NCI-H345 (cell line): ENCODE measurements around the gene TRIO.

Experiments
- DNase-seq: peaks from one replicate; lab custom pipeline; 2025; lab: John Stamatoyannopoulos, UW

TRIO gene

DNA sequence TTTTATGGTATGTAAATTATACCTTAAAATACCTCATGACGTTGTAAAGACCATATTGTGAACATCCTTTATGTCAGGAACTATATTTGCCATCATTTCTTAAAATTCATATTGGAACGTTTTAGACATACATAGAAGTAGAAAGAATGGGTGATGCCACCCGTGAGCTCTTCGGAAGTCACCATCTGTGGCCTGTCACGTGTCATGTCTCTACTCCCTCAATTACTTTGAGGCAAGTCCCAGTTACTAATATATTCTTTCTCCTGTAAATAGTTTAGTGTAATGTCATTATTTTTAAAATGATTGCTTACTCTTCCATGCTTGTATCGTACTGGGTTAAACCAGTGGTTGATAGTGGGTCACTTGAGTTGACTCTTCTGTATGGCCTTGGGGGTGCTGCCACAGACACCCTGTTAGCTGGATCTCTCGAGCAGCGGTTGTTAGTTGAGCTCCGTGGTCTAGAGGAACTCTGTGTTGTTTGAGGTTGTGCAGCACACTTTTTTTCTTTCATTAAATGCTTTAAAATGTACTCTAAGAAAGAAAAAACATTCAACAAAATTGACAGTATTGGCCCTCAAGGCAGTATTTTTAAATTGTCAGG is 66.2 kb downstream of the TRIO start:
- DNase-seq = no peak

DNA sequence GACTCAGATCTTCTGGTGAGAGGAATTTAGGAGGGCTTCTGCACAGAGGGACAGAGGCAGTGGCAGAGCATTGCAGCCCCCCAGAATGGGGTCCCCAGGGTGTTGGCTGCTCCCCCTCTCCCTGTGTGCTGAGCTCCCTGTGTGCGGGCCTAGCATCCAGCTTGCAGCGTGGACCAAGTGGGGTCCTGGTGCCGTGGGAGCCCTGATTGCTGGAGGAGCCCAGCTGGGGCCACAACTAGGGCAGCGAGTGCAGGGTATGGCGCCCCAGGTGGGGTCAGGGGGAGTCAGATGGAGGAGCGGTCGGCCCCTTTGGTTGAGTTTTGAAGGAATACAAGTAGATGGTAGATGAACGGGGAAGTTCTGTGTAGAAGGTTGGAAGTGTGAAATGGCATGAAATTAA is 66.7 kb downstream of the TRIO start:
- no peak for DNase-seq

DNA sequence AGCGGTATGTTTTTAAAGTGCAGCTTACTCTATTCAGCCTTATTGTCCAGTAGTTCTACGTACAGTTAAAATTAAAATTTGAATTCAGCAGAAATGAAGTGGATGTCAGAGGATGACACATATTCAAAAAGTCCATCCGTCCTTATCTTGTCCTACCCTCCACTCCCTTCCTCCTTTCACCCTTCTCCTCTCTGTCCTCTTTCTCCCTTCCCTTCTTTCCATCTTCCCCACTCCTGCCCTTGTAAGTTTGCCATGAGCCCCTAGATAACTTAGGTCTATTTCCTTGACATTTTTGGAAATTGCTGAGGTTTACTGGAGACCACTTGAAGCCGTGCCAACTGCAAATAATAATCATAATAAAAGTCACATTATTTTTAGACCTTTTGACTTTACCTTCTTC is 67.6 kb downstream of the TRIO start:
- no peak for DNase-seq

DNA sequence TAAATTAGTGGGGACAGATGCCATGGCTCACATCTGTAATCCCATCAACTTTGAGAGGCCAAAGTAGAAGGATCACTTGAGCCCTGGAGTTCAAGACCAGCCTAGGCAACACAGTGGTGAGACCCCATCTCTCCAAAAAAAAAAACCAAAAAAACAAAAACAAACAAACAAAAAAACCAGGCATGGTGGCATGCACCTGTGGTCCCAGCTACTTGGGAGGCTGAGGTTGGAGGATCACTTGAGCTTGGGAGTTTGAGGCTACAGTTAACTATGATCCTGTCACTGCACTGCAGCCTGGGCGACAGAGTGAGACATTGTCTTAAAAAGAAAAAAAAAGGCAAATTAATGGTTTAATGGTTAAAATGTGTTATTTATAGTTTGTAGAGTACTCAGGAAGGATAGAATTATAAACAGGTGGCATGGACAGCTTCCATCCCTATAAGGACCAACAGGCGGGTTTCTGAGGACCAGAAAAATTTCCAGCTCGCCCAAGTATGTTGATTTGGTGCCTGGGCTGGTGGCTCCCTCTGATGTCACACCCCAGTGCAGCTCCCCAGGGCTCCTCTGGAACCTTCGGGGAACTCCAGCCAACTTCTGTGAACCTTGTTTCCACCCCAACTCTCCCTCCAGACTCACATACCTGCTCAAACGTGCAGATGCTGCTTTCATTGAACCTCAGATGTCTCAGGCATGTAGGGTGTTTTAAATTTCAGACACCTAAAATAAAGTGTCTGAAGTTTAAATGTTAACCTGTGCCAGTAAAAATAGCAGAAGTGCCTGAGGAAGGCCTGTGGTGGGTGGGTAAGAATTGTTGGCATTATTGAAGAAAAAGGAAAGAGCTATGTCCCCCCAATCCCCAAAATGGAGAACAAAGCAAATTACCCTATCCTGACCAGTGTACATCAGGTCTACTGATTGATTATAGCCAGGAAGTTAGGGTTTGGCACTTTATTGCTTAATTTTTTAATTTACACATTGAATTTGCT is 69.0 kb downstream of the TRIO start:
- DNase-seq = no peak

DNA sequence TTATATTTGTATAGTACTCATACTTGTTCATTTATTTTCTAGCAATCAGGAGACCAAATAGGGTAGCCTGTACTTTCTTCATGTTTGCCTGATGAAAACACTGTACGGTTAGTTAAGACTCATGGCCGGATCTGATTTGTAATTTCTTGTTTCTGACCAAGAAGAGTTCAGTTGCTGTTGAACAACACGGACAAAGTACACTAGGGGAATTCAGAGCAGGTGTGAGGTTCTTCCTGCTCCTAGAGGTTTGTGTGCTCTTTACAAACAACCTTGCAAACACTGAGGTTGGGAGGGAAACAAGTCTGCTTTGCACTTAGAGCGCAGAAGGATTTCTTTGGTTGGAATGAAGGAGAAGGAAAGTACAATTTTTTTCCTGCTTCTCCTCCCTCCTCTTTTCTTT is 69.7 kb downstream of the TRIO start:
- no peak for DNase-seq

DNA sequence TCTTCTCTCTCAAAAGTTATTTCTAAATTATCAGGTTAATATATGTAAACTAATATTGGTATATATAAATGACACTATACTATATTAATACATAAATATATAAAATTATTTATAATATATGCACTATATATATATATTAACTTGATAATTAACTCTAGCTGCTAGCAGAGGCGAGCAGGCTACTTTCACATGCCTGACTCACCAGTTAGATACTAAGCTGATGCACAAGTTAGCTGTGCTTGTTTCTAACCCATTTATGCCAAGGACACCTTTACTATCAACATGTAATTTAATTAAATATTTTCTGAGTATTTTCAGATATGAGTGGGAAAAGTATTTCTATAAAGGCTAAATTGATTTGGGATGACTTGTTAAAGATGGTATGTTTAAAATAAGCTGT is 70.1 kb downstream of the TRIO start:
- DNase-seq = no peak

DNA sequence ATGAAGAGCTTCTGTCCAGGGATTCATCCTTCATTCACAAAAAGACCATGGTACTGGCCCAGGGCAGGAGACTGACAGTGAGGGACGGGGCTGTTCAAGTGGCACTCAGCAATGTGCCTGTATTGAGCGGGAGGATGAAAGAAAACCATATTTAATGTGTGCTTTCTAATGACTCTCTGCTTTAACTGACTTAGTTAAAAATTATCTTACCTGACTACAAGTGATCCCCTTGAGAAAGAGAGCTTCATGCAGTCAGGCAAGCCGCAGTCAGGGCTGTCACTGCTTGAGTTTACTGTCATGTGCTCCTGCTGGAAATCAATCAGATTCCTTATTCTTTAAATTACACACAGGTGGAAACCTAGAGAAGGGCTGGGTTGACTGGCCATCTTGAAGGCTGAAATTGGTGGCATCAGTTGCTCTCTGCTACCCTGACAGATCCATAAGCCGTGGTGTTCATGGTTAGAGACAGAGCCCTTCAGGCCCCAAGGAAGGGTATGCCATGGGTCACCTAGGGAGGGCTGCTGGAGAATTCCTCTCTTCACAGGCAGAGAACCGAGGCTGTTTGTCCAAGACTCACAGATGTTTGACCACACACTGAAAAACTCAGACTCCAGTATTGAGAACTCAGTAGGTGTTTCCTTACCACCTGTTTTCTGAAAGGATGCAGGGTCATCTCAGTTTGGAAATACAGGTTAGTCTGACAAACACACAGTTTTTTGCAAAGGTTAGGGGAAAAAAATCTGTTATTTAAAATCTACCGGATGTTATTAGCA is 70.9 kb downstream of the TRIO start:
- DNase-seq = no peak

DNA sequence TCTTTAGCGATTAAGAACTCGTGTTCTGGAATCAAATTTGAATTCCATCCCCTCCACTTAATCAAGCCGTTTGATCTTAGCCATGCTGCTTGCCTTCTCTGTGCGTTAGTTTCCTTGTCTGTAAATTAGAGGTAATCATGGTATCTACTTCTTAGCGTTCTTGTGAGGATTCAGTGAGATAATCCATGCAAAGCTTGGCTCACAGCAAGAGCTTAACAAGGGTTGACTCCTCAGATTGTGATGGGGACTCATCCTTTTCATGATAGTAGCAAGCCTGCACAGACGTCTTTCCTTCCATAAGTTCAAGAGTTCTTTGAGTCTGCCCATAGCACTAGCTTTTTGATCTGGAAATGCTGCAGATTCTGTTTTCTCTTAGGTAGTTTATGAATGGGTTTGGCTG is 72.8 kb downstream of the TRIO start:
- DNase-seq = no peak

DNA sequence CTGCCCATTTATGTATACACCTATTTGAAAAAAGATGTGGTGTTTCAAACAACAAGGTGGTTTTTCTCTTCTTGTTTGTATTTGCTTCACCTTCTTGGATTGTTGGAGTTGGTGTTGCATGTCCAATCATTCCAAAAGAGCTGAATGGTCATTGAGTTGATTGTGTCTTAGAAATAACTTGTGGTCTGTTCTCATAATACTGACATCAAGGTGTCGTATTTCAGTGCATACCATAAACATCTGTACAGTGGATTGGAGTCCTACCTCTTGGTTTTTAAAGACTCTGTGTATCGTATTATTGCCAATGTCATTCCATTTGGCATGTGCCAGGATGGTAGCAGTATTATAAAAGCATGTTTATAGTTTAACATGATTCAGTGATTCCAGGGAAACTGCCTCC is 73.2 kb downstream of the TRIO start:
- no peak for DNase-seq

DNA sequence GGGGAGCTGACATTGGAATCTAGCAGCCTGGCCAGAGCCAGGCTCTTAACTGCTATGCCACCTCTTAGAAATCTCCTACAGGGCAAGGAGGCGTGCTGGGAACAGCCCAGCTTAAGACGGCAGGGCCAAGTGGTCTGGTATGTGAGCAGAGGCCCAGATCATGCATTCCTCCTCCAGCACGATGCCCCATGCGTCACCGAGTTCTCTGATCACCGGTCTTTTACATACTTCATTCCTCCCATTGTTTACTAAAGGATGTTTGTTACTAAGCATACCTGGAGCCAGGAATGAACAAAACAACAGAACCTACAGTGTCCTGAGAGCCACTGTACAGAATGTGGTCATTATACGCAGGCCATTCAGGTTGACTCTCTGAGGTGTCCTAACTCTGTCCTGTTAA is 73.8 kb downstream of the TRIO start:
- no peak for DNase-seq

DNA sequence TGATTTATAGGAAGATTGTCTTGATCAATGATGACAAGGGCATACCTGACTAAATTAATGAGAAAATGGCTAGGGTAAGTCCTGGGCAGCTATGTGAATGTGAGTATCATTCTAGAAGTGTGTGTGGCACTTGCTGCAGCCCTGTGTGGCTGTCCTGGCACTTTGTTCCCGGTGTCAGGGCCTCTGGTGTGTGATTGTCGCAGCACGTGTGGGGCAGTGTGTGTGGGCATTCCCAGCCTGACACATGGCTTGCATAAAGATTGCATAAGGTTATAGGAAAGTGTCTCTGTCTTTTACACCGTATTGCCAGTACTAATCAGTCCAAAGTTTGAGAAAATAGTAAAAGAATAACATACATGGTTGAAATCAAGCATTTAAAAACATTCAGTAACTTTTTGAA is 74.4 kb downstream of the TRIO start:
- no peak for DNase-seq

DNA sequence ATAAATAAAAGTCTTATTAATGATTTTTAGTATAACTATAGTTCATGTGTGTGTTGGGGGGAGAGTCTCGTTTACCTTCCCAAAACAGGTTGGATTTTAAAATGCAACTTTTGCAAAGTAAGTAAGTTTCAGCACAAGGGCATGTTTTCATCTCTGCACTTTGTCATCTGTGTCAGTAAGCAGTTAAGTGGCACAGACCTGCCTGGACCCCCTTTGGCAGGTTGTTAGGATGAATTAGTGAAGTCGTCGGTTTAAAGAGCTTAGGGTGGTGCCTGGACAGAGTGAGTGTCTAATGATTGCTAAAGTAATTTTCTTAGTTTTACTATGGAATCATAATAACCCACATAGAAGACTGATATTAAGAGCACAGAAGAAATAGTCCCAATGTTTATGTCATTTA is 74.9 kb downstream of the TRIO start:
- DNase-seq = no peak

DNA sequence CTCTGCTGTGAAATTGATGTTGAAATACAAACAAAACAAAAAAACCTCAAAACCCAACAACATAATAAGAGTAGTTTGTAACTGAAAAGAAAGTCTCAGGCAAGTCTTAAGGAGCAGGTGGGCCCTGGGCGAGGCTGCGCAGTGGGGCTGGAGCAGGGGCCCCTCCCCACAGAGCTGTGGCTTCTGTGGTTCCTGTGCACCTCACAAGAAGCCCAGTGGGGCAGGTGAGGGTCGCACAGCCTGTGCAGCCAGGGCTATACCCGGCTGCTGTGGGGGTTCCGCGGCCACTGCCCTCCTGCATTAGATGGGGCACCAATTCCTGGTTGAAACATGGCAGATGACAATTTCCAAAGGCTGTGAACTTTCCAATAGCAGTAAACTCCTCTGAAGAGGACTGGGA is 75.3 kb downstream of the TRIO start:
- no peak for DNase-seq

DNA sequence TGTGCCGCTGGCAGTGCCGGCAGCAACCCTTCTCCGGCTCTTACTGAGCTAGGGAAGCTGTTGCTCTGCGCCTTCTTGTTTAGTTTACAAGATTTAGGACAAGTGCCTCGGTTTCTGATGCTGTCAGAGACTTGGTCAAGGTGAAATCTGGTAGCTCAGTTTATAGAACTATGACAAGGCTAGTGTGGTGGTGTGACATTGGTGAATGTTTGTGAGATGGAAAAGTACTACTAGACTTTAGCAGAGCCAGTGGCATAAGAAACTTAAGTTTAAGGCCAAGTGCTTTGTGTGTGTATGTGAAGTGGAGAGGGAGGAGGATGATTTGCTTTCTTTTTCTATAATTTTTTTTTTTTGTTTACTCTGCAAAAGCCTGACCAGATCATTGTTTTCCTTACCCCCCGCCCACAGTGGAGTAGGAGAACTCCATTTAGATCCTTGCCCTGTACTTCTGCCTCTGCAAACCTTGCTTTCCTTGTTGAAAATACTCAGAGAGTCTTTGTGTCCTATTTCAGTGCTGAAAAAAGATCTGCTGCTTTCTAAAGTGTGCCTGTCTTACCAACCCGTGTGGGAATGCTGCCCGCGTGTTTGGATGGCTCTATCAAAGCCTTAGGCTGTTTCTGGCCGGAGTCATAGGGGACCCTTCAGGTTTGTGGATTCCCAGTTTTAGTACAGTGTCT is 75.9 kb downstream of the TRIO start:
- no peak for DNase-seq

DNA sequence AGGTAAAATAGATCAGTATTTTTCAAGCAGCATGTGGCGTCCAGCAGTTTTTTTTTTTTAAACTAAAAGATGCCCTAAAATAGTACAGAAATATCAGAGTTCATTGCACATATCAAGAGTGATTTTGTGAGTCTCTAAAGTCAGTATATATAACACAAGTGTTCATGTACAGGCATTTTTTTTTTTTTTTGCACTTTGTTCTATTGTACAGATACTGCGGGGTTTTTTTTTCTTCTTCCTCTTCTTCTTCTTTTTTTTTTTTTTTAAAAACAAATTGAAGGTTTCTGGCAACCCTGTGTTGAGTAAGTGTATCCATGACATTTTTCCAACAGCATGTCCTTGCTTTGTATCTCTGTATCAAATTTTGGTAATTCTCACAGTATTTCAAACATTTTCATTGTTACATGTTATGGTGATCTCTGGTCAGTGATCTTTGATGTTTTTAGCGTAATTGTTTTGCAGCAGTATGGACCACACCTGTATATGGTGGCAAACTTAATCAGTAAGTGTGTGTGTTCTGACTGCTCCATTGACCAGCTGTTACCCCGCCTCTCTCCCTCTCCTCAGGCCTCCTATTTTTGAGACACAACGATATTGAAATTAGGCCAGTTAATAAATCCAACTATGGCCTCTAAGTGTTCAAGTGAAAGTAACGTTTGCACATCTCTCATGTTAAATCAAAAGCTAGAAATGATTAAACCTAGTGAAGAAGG is 76.8 kb downstream of the TRIO start:
- no peak for DNase-seq

DNA sequence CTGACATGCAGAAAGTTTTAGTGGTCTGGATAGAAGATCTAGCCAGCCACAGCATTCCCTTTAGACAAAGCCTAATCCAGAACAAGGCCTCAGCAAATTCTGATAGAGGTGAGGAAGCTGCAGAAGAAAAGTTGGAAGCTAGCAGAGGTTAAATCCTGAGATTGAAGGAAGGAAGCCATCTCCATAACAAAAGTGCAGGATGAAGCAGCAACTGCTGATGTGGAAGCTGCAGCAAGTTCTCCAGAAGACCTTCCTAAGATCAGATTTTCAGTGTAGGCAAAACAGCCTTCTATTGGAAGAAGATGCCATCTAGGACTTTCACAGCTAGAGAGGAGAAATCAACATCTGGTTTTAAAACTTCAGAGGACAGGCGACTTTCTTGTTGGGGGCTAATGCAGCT is 77.5 kb downstream of the TRIO start:
- DNase-seq = no peak

DNA sequence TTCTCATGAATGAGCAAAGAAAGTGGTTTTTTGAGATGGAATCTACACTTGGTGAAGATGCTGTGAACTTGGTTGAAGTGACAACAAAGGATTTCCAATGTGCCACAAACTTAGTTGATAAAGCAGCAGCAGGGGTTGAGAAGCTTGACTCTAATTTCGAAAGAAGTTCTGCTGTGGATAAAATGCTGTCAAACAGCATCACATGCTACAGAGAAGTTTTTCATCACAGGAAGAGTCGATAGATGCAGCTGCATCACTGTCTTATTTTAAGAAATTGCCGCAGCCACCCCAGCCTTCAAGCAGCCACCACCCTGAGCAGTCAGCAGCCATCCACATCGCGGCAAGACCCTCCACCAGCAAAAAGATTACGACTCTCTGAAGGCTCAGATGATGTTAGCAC is 78.6 kb downstream of the TRIO start:
- DNase-seq = no peak

DNA sequence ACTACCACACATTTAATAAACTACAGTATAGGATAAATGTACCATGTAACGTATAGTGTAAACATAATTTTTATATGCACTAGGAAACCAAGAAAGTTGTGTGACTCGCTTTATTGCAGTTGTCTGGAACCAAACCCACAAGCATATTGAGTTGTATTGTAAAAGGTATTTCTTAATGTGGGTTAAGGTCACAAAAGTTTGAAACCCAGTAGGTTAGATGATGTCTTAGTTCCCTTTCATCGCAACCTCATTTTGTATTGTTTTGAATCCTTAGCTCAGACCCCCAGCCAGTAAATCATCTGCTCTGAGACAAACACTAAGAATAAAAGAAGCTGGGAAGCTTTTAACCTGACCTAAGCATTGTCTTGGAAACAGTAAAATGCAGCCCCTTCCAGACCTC is 79.1 kb downstream of the TRIO start:
- no peak for DNase-seq

DNA sequence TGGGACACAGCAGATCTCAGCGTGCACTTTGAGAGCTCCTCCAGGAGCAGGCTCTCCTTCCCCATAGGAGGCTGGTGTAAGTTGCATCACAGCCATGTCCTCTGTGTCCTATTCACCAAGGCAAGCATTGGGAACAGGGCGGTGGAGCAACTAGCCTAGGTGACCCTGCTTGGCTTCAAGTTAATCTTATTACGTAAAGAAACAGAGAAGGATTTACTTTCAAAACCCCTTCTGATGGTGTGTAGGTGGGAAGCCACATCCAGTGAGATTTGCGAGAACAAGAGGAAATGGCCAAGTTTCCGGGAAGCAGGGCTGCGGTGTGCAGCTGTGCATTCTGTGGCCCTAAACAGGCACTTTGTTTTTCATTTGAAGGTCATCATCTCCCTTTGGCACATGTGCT is 80.2 kb downstream of the TRIO start:
- no peak for DNase-seq

DNA sequence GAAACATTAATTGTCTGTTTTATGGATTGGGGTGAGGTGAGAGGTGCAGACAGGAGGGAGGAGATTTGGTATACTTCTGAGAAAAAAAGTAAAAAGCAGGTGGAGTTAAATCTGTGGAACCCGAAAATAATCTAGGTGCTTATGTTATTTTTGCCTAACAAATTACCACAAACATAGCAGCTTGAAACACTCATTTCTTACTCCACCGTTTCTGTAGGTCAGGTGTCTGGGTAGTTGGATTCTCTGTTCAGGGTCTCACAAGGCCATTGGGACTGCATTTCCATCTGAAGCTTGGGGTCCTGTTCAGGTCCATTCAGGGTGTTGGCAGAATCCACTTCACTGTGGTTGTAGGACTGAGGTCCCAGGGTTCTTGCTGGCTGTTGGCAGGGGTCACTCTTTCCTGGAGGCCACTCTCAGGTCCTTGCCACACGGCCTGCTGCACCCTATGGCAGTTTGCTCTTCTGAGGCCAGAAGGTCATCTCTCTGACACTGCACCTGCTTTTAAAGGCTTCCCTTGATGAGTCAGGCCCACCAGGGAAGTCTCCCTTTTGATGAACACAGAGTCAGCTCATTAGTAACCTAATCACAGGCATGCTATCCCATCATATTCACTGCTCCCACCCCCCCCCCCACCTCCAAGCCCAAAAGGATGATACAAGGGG is 82.2 kb downstream of the TRIO start:
- no peak for DNase-seq

DNA sequence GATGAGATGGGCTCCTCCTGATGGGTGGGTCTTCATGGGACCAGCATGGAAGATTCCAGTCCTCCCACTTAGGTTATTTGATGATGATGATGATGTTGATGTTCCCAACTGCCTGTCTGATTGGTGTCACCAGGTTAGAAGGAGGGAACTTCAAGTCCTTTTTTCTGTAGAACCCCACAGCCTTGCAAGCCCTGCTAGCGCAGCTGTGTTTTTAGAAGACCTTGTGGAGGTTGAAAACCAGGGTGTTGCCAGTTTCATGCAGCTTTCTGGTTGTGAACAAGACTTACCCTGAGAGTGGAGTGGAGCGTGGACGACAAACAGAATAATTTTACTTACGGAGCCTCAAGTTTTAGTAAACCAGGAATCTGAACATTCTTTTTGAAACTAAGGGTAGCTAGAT is 83.0 kb downstream of the TRIO start:
- DNase-seq = no peak
